KOPT-K1 (cell line): ENCODE measurements around the gene MCOLN2.

ENCODE experiments used
- H3K27ac ChIP-seq: fragments of 200-600 bp; sonication (generic); 2 replicates; pipeline ENCODE4 v1.5.1; 2016; ENCODE audit warnings: antibody characterized with exemption, mild to moderate bottlenecking, low read depth, low read length; ENCODE audit not compliant: poor library complexity, severe bottlenecking
- H3K36me3 ChIP-seq: fragments of 200-600 bp; sonication (generic); 2 replicates; pipeline ENCODE4 v1.5.1; 2017; ENCODE audit warnings: antibody characterized with exemption, mild to moderate bottlenecking, low read length, moderate library complexity; ENCODE audit not compliant: insufficient read depth
- H3K9me3 ChIP-seq: fragments of 200-600 bp; sonication (generic); 2 replicates; pipeline ENCODE4 v1.5.1; 2017; ENCODE audit warnings: antibody characterized with exemption, low read length, mild to moderate bottlenecking; ENCODE audit not compliant: insufficient read depth, poor library complexity, severe bottlenecking

Gene MCOLN2

GRCh38 chr1:84939151-84939550 lies 57.8 kb downstream of the MCOLN2 start:
- no peak overlapping the region for H3K27ac ChIP-seq
- no peaks in the 10 kb centered on the region for H3K36me3 ChIP-seq
- no peaks in the 10 kb centered on the region for H3K9me3 ChIP-seq

DNA sequence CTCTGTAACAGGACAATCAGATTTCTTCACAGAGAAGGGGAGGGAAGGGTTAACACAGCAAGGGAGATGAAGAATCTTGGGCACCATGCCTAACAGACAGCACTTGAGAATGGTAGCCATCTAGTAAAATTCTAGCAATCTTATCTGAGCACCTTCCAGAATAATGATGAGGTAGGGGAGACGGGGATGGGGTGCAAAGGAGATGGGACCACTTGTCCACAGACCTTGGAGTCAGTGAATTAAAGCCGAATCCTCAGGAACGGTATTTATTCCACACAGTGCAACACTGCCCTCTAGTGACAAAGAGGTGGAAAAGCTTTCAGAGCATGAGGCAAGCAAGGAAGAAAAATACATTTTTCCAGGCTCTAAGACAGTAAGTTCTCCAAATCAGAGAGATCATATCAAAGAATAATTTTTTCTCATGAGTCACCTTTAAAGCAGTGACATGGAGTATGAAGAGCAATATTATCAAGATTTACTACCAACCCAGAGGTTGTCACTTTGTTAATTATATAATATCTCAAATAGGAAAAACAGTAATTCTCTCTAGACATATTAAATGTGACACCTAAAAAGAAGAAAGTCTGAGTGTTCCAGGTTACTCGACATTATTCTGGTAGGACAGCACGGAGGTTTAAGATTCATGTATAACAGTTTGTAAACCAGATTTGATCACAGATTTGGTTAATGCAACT lies 60.6 kb downstream of the MCOLN2 start:
- Histone ChIP-seq H3K27ac (no peak overlapping the region), H3K36me3 (no peaks in the 10 kb centered on the region), H3K9me3 (no peaks in the 10 kb centered on the region)

GRCh38 chr1:84933011-84933611 lies 63.8 kb downstream of the MCOLN2 start:
- Histone ChIP-seq H3K36me3 (no peaks in the 10 kb centered on the region), H3K27ac (no peak overlapping the region)

GRCh38 chr1:84930831-84931230 lies 66.1 kb downstream of the MCOLN2 start:
- Histone ChIP-seq H3K27ac (no peak overlapping the region), H3K9me3 (no peaks in the 10 kb centered on the region), H3K36me3 (no peaks in the 10 kb centered on the region)

More at GRCh38 chr1:84933011-84933611, 63.8 kb downstream of the MCOLN2 start:
- no peaks in the 10 kb centered on the region for H3K9me3 ChIP-seq

- Histone ChIP-seq H3K36me3 (no peaks in the 10 kb centered on the region), H3K27ac (no peak overlapping the region), H3K9me3 (no peaks in the 10 kb centered on the region)
These were observed 66.6 kb downstream of the MCOLN2 start for GRCh38 chr1:84930329-84930728.

GRCh38 chr1:84929581-84929980 lies 67.3 kb downstream of the MCOLN2 start:
- H3K36me3 ChIP-seq, result no peaks in the 10 kb centered on the region
- no peak overlapping the region for H3K27ac ChIP-seq

GRCh38 chr1:84928979-84929378 lies 67.9 kb downstream of the MCOLN2 start:
- Histone ChIP-seq H3K9me3 (no peaks in the 10 kb centered on the region), H3K27ac (no peak overlapping the region), H3K36me3 (no peaks in the 10 kb centered on the region)

More at GRCh38 chr1:84929581-84929980, 67.3 kb downstream of the MCOLN2 start:
- no peaks in the 10 kb centered on the region for H3K9me3 ChIP-seq

- H3K9me3 ChIP-seq, result no peaks in the 10 kb centered on the region
- H3K36me3 ChIP-seq, result no peaks in the 10 kb centered on the region
- H3K27ac ChIP-seq, result no peak overlapping the region
These were observed 73.6 kb downstream of the MCOLN2 start for GRCh38 chr1:84923317-84923716.

- Histone ChIP-seq H3K9me3 (no peaks in the 10 kb centered on the region), H3K27ac (no peak overlapping the region), H3K36me3 (no peaks in the 10 kb centered on the region)
These were observed 76.8 kb downstream of the MCOLN2 start for GRCh38 chr1:84920159-84920558.

- no peak overlapping the region for H3K27ac ChIP-seq
- no peaks in the 10 kb centered on the region for H3K9me3 ChIP-seq
- no peaks in the 10 kb centered on the region for H3K36me3 ChIP-seq
These were observed 77.4 kb downstream of the MCOLN2 start for GRCh38 chr1:84919461-84919970.

DNA sequence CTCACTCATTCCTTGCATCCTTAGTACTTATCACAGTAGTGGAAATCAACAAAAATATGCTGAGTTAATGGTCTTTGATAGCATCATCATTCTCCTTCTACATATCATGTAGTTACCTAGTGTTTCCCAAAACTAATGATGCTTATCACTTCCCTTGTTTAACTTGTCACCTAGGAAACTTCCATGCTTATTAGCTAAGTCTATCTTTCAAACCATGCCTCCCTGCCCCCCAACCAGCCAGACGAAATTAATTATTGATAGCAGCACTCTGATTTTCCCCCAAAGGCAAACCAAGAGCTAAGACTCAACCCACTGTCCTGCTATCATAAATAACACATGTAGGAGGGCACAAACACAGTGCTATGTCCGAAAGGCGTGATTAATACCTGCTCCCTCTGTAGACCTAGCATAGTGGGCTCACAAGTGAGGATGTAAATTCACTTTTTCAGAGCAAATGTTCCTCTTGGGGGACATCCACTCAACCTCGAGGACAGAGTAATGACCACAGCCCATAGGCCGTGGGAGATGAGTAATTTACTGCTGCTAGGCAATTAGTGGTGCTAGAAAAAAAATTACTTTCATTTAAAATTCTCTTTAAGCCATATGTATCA lies 78.1 kb downstream of the MCOLN2 start:
- Histone ChIP-seq H3K27ac (no peak overlapping the region), H3K9me3 (no peaks in the 10 kb centered on the region), H3K36me3 (no peaks in the 10 kb centered on the region)

GRCh38 chr1:84916897-84917296 lies 80.0 kb downstream of the MCOLN2 start:
- no peaks in the 10 kb centered on the region for H3K36me3 ChIP-seq
- no peak overlapping the region for H3K27ac ChIP-seq
- no peaks in the 10 kb centered on the region for H3K9me3 ChIP-seq

- Histone ChIP-seq H3K9me3 (no peaks in the 10 kb centered on the region), H3K27ac (no peak overlapping the region), H3K36me3 (no peaks in the 10 kb centered on the region)
These were observed 83.4 kb downstream of the MCOLN2 start for GRCh38 chr1:84913555-84913892.

GRCh38 chr1:84912726-84913554 lies 84.0 kb downstream of the MCOLN2 start:
- Histone ChIP-seq H3K36me3 (no peaks in the 10 kb centered on the region), H3K9me3 (no peaks in the 10 kb centered on the region), H3K27ac (no peak overlapping the region)
